T1000 (cell line): ENCODE data around the gene CAPN8.

Experiments used
- DNase-seq: peaks from one replicate; lab custom pipeline; 2025; ENCODE audit warnings: mixed read lengths; lab: John Stamatoyannopoulos, UW

CAPN8 gene

GRCh38 chr1:223617323-223618070 is 48.0 kb downstream of the CAPN8 start:
- no peak for DNase-seq

GRCh38 chr1:223616586-223616985 is 48.9 kb downstream of the CAPN8 start:
- DNase-seq, result no peak

GRCh38 chr1:223611936-223612335 is 53.6 kb downstream of the CAPN8 start:
- no peak for DNase-seq

GRCh38 chr1:223609977-223610376 is 55.5 kb downstream of the CAPN8 start:
- no peak for DNase-seq

GRCh38 chr1:223609066-223609465 is 56.4 kb downstream of the CAPN8 start:
- no peak for DNase-seq

GRCh38 chr1:223558512-223558911 is 107.0 kb downstream of the CAPN8 start:
- no peak for DNase-seq

GRCh38 chr1:223557130-223557475 is 108.4 kb downstream of the CAPN8 start:
- DNase-seq, result no peak

- no peak for DNase-seq
These were observed 108.9 kb downstream of the CAPN8 start for GRCh38 chr1:223556414-223557129.

- DNase-seq, result no peak
These were observed 111.5 kb downstream of the CAPN8 start for GRCh38 chr1:223553957-223554356.

- no peak for DNase-seq
These were observed 113.9 kb downstream of the CAPN8 start for GRCh38 chr1:223551610-223552009.

- no peak for DNase-seq
These were observed 115.8 kb downstream of the CAPN8 start for GRCh38 chr1:223549740-223550139.

- DNase-seq, result no peak
These were observed 118.0 kb downstream of the CAPN8 start for GRCh38 chr1:223547316-223548114.

GRCh38 chr1:223545343-223545742 is 120.2 kb downstream of the CAPN8 start:
- no peak for DNase-seq

GRCh38 chr1:223543560-223543959 is 121.9 kb downstream of the CAPN8 start:
- DNase-seq, result no peak

- no peak for DNase-seq
These were observed 122.7 kb downstream of the CAPN8 start for GRCh38 chr1:223542831-223543230.

GRCh38 chr1:223540485-223541106 is 124.9 kb downstream of the CAPN8 start:
- DNase-seq, result no peak

- DNase-seq, result no peak
These were observed 125.8 kb downstream of the CAPN8 start for GRCh38 chr1:223539750-223540149.

GRCh38 chr1:223538981-223539380 is 126.5 kb downstream of the CAPN8 start:
- DNase-seq, result no peak

GRCh38 chr1:223535319-223535718 is 130.2 kb downstream of the CAPN8 start:
- DNase-seq, result no peak

GRCh38 chr1:223534677-223535076 is 130.8 kb downstream of the CAPN8 start:
- no peak for DNase-seq

- DNase-seq, result no peak
These were observed 131.8 kb downstream of the CAPN8 start for GRCh38 chr1:223533708-223534107.

- no peak for DNase-seq
These were observed 133.7 kb downstream of the CAPN8 start for GRCh38 chr1:223531742-223532341.
